Endothelial cell of umbilical vein (primary cell): ENCODE data around the gene GLCE. TPM values are rescaled to one million over a fixed set of nuclear protein-coding genes. Genes with fewer than 3 reads are reported as not detected.

Experiments
- BruUV-seq: library from RNA; stranded (reverse); fragments of 400-500 nt; replicated peaks from 2 replicates; lab custom pipeline; 2021; lab: Mats Ljungman, UMichigan
- CTCF ChIA-PET: fragments of 300-600, 350-600 bp; sonication (Branson Sonifier 250); formaldehyde crosslinking; loops from one replicate; lab custom pipeline; 2021; ENCODE audit warnings: antibody characterized with exemption, inconsistent platforms; lab: Charles Lee
- POLR2A ChIA-PET: fragments of 300-600, 350-600 bp; sonication (Branson Sonifier 250); formaldehyde crosslinking; loops from one replicate; lab custom pipeline; 2021; ENCODE audit warnings: antibody characterized with exemption, inconsistent platforms; lab: Charles Lee
- DNase-seq: peaks from one replicate; pipeline ENCODE4 v3.0.0-alpha.2; 2011; ENCODE audit warnings: low read depth, low spot score
- FAIRE-seq: peaks from 2 replicates; lab custom pipeline; 2011; peaks lifted over from hg19 to GRCh38; lab: Jason Lieb, UNC
- H2AFZ ChIP-seq: 2 replicates; pipeline ENCODE4 v1.6.0; 2012; ENCODE audit warnings: low read depth, low read length, control low read depth, inconsistent platforms
- H3K27ac ChIP-seq: 2 replicates; pipeline ENCODE4 v1.5.1; 2011; ENCODE audit warnings: low read depth, mild to moderate bottlenecking, control low read depth, low read length, moderate library complexity; ENCODE audit not compliant: insufficient read depth
- H3K27me3 ChIP-seq, 2 experiments: 2 replicates each; pipeline versions ENCODE4 v1.6.0 to v1.6.1; 2011; ENCODE audit warnings: low read length in 2 of 2, mixed read lengths in 1 of 2; ENCODE audit not compliant: control insufficient read depth in 2 of 2, insufficient read depth in 2 of 2
- H3K36me3 ChIP-seq, 2 experiments: 2 replicates in 1 of 2; 3 replicates in 1 of 2; pipeline ENCODE4 v1.5.1; 2011; ENCODE audit warnings: low read length in 2 of 2, mild to moderate bottlenecking in 1 of 2, moderate library complexity in 1 of 2; ENCODE audit not compliant: control insufficient read depth in 2 of 2, insufficient read depth in 2 of 2; ENCODE audit errors: extremely low read depth in 1 of 2
- H3K4me1 ChIP-seq: 3 replicates; pipeline ENCODE4 v1.5.1; 2011; ENCODE audit warnings: mild to moderate bottlenecking, low read length; ENCODE audit not compliant: control insufficient read depth, insufficient read depth; ENCODE audit errors: extremely low read depth
- H3K4me2 ChIP-seq: 2 replicates; pipeline ENCODE4 v1.6.1; 2011; ENCODE audit warnings: low read length, control low read depth, mixed read lengths; ENCODE audit not compliant: insufficient read depth
- H3K4me3 ChIP-seq, 3 experiments: fragments of 200-600 bp in 1 of 3; sonication (generic), shearing (Covaris generic) in 1 of 3; replicated peaks in 1 of 3; 2 replicates each; pipeline ENCODE4 v1.5.1; 2011 to 2016; ENCODE audit warnings: control low read depth in 3 of 3, low read length in 3 of 3, mild to moderate bottlenecking in 2 of 3, inconsistent platforms in 1 of 3, low read depth in 1 of 3, moderate library complexity in 1 of 3; ENCODE audit not compliant: insufficient read depth in 1 of 3
- H3K79me2 ChIP-seq: 2 replicates; pipeline ENCODE4 v1.6.0; 2012; ENCODE audit warnings: low read length, inconsistent platforms; ENCODE audit not compliant: control insufficient read depth, insufficient read depth
- H3K9ac ChIP-seq: replicated peaks from 2 replicates; pipeline ENCODE3; 2011; ENCODE audit warnings: low read length, control low read depth; ENCODE audit not compliant: insufficient read depth; ENCODE audit errors: extremely low read depth
- H3K9me1 ChIP-seq: replicated peaks from 3 replicates; pipeline ENCODE4 v1.6.0; 2011; ENCODE audit warnings: mild to moderate bottlenecking, low read length; ENCODE audit not compliant: control insufficient read depth, insufficient read depth; ENCODE audit errors: extremely low read depth
- H3K9me3 ChIP-seq: replicated peaks from 2 replicates; pipeline ENCODE4 v1.5.1; 2012; ENCODE audit warnings: low read length, inconsistent platforms; ENCODE audit not compliant: control insufficient read depth, insufficient read depth
- H4K20me1 ChIP-seq: replicated peaks from 2 replicates; pipeline ENCODE3; 2011; ENCODE audit warnings: mild to moderate bottlenecking, low read length; ENCODE audit not compliant: control insufficient read depth, insufficient read depth; ENCODE audit errors: extremely low read depth
- CTCF ChIP-seq, 2 donors: IDR thresholded peaks; 1 replicate in 1 of 2; 2 replicates in 1 of 2; pipeline ENCODE4 v1.5.1; 2011; ENCODE audit warnings: low read length in 2 of 2, mild to moderate bottlenecking in 2 of 2, moderate library complexity in 2 of 2, control low read depth in 1 of 2, inconsistent platforms in 1 of 2, low read depth in 1 of 2; ENCODE audit not compliant: insufficient read depth in 1 of 2; ENCODE audit errors: extremely low read depth in 1 of 2
- EZH2 ChIP-seq: IDR thresholded peaks from 2 replicates; pipeline ENCODE4 v1.6.1; 2012; ENCODE audit warnings: borderline replicate concordance, low read depth, mild to moderate bottlenecking, moderate library complexity, low read length, inconsistent platforms; ENCODE audit not compliant: severe bottlenecking
- FOS ChIP-seq: IDR thresholded peaks from 2 replicates; pipeline ENCODE4 v1.6.1; 2011; ENCODE audit warnings: mild to moderate bottlenecking, low read length, moderate library complexity, borderline replicate concordance; ENCODE audit not compliant: insufficient read depth
- GATA2 ChIP-seq: IDR thresholded peaks from 2 replicates; pipeline ENCODE4 v1.7.0; 2011; ENCODE audit warnings: low read depth, mild to moderate bottlenecking, moderate library complexity, mixed read lengths, low read length; ENCODE audit not compliant: insufficient read length, insufficient read depth
- JUN ChIP-seq: IDR thresholded peaks from 2 replicates; pipeline ENCODE4 v1.6.1; 2011; ENCODE audit warnings: borderline replicate concordance, low read depth; ENCODE audit not compliant: insufficient read length, insufficient read depth
- MAX ChIP-seq: IDR thresholded peaks from 2 replicates; pipeline ENCODE4 v1.6.1; 2011; ENCODE audit not compliant: insufficient read depth, insufficient read length
- MYC ChIP-seq: IDR thresholded peaks from one replicate; pipeline ENCODE4 v1.6.1; 2011; ENCODE audit warnings: mild to moderate bottlenecking, low read depth, low read length
- POLR2A ChIP-seq: IDR thresholded peaks from 2 replicates; pipeline ENCODE4 v1.6.1; 2012; ENCODE audit warnings: low read depth, mild to moderate bottlenecking, control low read depth, low read length
- POLR2AphosphoS5 ChIP-seq: IDR thresholded peaks from 2 replicates; pipeline ENCODE4 v1.6.1; 2012; ENCODE audit warnings: low read depth, mild to moderate bottlenecking, control low read depth, low read length, moderate library complexity; ENCODE audit not compliant: insufficient read depth
- dilution Hi-C: fragments of 300-500 bp; cut with MboI; formaldehyde crosslinking; loops from one replicate; pipeline ENCODE4 v1.15.0; 2019; ENCODE audit warnings: low sequenced_read_pairs; ENCODE audit not compliant: extremely low pct_ligation_motif_present
- intact Hi-C: fragments of 100-400 bp; cut with micrococcal nuclease; formaldehyde crosslinking; loops from one replicate; pipeline ENCODE4 v1.10.0; 2022
- polyA plus RNA-seq, 4 experiments: library from polyadenylated mRNA; depleted of rRNA in 3 of 4; stranded (reverse) in 3 of 4; unstranded in 1 of 4; fragments of >200 nt; gene quantifications; 2 replicates each; pipeline versions ENCODE4 v1.2.1 to v1.2.3, GENCODE V29; 2011 to 2012; ENCODE audit warnings: missing spikeins in 1 of 4
- total RNA-seq: library from RNA; stranded (reverse); gene quantifications from 2 replicates; pipeline ENCODE4 v1.2.3, GENCODE V29; 2021

The GLCE gene
- total and polyA plus RNA-seq, 2 donors (not counting 3 experiments of a cell fraction or from before 2014, with no cell fraction given): 48.1 to 86.6 TPM

DNA sequence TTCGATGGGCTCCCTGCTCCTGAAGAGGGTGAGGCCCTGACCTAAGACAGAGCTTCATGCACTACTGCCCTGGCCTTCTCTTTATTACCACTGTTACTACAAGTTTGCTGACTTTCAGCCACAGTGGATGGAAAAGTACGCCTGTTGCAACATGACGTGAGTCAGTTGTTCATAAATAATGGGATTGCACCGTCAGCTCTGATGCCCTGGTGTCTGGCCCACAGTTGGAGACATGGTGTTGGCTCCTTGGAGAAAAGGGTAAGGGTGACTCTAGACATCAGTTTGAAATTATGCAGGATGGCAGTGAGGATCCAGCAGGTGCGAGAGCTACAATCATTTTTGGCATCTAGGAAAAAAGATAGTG lies 143.7 kb downstream of the GLCE start:
- Histone ChIP-seq H3K27ac (no peak overlapping the region), H3K79me2 (no peaks in the 10 kb centered on the region), H3K9ac (no peak overlapping the region), H4K20me1 (no peaks in the 10 kb centered on the region), H2AFZ (no peak overlapping the region), H3K27me3 (peaks cover 10 to 12% of the 10 kb centered on the region in 2 experiments), H3K36me3 (no peaks in the 10 kb centered on the region), H3K4me2 (no peak overlapping the region), H3K4me3 (no peak overlapping the region), H3K4me1 (peaks cover 7% of the 10 kb centered on the region), H3K9me3 (no peaks in the 10 kb centered on the region), H3K9me1 (no peaks in the 10 kb centered on the region)
- FAIRE-seq: no peak
- intact Hi-C loops (no loop called here), dilution Hi-C loops (no loop called here)
- TF ChIP-seq EZH2 (no peak), POLR2AphosphoS5 (no peak), MAX (no peak), POLR2A (no peak), GATA2 (no peak), MYC (no peak), CTCF (IDR thresholded peaks at IDR 0.05; ENCODE audit: extremely low read depth in 1 of 2, insufficient read depth in 1 of 2, low read depth in 1 of 2, low read length in 2 of 2) (no peak), FOS (no peak), JUN (no peak)
- DNase-seq: no peak
- ChIA-PET POLR2A (no interaction called here), CTCF (interaction anchor here (0.6 to 1.1 kb wide), 6 partner anchors 9 to 245 kb away, joined by 3 read pairs; no protein-coding TSS in a partner anchor)
- no TSS peak for BruUV-seq
